HG03175 (cell line): ENCODE measurements around the gene PKN1.
"Not testable (repeated sequence)": the region's sequence is repeated elsewhere in the genome, so short reads cannot be mapped to it uniquely, and the experiment has no call there.

Source experiments
- ATAC-seq: cut with Tn5 transposase; IDR thresholded peaks from one replicate; pipeline ENCODE4 v1.9.1; 2021; ENCODE audit warnings: mild to moderate bottlenecking, moderate library complexity; ENCODE audit not compliant: unreplicated experiment

Gene PKN1

GRCh38 chr19:14452303-14452702 is 19.2 kb downstream of the PKN1 start:
- not testable (repeated sequence) for ATAC-seq

GRCh38 chr19:14459703-14460102 is 26.6 kb downstream of the PKN1 start:
- no peak for ATAC-seq

GRCh38 chr19:14460935-14461334 is 27.8 kb downstream of the PKN1 start:
- no peak for ATAC-seq

- ATAC-seq = not testable (repeated sequence)
These were observed 29.3 kb downstream of the PKN1 start for GRCh38 chr19:14462401-14462800.

GRCh38 chr19:14463747-14464146 is 30.6 kb downstream of the PKN1 start:
- ATAC-seq = no peak

- no peak for ATAC-seq
These were observed 34.3 kb downstream of the PKN1 start for GRCh38 chr19:14467391-14467790.

- no peak for ATAC-seq
These were observed 34.7 kb downstream of the PKN1 start for GRCh38 chr19:14467816-14468215.

- ATAC-seq = no peak
These were observed 37.1 kb downstream of the PKN1 start for GRCh38 chr19:14470031-14470876.

GRCh38 chr19:14471436-14472187 is 38.5 kb downstream of the PKN1 start:
- ATAC-seq = no peak

- no peak for ATAC-seq
These were observed 39.3 kb downstream of the PKN1 start for GRCh38 chr19:14472202-14472938.

- no peak for ATAC-seq
These were observed 40.2 kb downstream of the PKN1 start for GRCh38 chr19:14473073-14473977.

GRCh38 chr19:14473978-14474578 is 41.0 kb downstream of the PKN1 start:
- no peak for ATAC-seq

- ATAC-seq = no peak
These were observed 41.7 kb downstream of the PKN1 start for GRCh38 chr19:14474827-14475226.

GRCh38 chr19:14475251-14476073 is 42.4 kb downstream of the PKN1 start, which contains the start of gene PTGER1:
Gene PTGER1 (minus strand): TSS chr19:14475354. CDS start chr19:14474320, 1,034 bp downstream.
- no peak for ATAC-seq

- ATAC-seq = no peak
These were observed 43.2 kb downstream of the PKN1 start for GRCh38 chr19:14476327-14476672.

GRCh38 chr19:14476673-14477401 is 43.7 kb downstream of the PKN1 start:
- ATAC-seq = no peak

- ATAC-seq = no peak
These were observed 44.5 kb downstream of the PKN1 start for GRCh38 chr19:14477418-14478112.

GRCh38 chr19:14478113-14478545 is 45.0 kb downstream of the PKN1 start:
- no peak for ATAC-seq
